ENCODE data around the gene GRB10.
"Not testable (repeated sequence)": the region's sequence is repeated elsewhere in the genome, so short reads cannot be mapped to it uniquely, and the experiment has no call there.

GRB10 gene

DNA sequence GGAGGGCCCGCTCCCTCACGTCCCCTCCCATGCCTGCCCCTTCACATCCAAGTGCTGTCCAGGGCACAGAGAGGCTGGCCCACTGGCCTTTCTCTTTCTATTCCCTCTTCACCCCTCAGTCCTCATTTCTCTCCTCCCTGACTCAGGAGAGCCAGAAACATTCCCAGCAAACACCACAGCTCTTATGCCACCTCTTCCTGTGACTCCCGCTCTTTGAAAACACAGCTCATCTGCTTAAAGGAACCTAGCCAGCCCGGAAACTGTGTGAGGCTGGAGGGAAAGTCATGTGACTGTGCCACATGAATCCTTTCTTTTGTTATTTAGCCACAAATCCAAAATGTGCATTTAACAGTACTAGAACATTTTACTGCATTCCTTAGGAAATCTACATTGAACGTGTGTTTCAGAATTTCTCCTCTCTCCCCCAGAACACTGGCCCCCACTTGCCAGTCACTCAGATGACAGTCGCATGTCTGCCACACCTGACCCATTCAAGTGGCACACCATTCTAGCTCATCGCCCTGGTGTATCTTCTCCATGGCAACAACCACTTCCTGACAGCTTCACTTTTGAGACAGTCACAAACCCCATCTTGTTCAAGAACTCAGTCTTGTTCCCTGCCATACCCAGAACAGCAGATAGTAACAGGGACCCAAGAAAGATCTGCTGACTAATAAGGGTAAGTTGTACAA lies 42.8 kb downstream of the GRB10 start:
- DNase-seq: peak; percentile 9

DNA sequence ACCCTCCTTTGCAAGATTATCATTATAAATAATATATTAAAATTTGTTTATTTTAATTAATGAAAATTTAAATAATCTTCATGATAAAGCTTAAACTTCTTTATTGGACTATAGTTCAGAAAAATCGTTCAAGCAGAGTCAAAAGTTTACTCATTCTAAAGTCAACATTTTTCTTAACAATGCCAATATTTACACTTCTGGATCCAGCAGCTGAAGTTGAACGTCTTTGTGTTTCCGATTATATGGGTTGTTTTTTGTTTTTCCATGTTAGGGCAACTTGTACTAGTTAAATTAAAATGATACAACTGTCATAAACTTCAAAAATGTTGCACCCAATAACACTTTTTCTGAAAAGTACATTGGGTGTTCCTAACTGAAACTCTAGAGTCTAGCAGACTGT lies 43.8 kb downstream of the GRB10 start:
- DNase-seq: no peak

DNA sequence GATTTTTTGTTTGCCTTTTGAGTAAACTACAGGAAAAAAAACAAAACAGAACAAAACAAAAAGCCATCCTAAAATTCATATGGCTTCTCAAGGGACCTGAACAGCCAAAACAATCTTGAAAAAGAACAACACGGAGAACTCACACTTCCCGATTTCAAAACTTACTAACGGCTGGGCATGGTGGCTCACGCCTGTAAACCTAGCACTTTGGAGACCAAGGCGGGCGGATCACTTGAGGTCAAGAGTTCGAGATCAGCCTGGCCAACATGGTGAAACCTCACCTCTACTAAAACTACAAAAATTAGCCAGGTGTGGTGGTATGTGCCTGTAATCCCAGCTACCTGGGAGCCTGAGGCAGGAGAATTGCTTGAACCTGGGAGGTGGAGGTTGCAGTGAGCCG lies 46.9 kb downstream of the GRB10 start:
- not testable (repeated sequence) for DNase-seq

DNA sequence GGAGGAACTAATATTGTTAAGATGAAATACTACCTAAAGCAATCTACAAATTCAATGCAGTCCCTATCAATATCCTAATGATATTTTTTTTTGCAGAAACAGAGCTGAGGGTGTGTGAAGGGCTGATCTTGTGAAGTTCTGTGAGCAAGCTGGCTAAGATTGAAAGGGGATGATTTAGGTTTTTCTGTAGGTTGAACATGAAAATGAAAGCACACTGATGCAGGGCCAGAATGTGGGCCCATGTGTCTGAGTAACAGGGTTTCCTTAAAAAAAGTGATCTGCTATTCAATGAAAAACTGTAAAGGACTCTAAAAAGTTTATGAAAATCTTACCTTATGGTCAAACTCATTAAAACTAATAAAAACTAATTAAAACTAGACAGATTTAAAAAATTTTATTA lies 47.4 kb downstream of the GRB10 start:
- no peak for DNase-seq

DNA sequence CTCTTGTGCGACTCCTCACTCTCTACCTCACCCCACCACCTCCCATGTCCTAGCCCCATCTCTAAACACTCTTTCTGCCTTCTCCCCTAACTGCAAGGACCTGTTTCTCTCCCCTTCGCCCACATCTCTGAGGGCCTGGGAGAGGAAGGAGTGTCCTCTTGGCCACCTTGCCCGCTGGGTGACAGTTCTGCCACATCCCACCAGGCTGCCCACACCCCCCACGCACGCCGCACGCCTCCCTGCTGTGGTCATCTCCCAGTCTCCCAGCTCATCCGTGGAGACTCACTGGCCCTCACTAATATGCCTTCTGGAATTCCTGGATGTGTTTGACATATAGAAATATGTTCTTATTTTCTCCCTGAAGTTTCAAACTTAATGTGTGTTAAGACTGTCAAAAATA lies 48.5 kb downstream of the GRB10 start:
- DNase-seq: no peak

DNA sequence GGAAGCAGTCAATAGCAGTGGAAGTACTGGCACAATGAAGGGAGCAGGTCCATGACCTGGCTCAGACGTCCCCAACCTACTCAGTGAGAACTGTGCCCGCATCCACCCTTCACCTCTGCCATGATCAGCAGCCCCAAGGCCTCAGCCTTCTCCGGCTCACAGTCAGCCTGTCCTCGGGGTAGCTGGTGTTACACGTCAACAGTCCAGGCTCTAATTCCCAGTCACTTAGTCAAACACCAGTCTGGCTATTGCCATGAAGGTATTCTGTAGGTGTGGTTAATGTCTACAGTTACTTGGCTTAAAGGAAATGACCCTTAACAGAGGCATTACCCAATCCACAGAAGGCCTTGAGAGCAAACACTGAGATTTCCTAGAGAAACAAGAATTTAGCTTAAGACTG lies 49.1 kb downstream of the GRB10 start:
- DNase-seq: no peak

DNA sequence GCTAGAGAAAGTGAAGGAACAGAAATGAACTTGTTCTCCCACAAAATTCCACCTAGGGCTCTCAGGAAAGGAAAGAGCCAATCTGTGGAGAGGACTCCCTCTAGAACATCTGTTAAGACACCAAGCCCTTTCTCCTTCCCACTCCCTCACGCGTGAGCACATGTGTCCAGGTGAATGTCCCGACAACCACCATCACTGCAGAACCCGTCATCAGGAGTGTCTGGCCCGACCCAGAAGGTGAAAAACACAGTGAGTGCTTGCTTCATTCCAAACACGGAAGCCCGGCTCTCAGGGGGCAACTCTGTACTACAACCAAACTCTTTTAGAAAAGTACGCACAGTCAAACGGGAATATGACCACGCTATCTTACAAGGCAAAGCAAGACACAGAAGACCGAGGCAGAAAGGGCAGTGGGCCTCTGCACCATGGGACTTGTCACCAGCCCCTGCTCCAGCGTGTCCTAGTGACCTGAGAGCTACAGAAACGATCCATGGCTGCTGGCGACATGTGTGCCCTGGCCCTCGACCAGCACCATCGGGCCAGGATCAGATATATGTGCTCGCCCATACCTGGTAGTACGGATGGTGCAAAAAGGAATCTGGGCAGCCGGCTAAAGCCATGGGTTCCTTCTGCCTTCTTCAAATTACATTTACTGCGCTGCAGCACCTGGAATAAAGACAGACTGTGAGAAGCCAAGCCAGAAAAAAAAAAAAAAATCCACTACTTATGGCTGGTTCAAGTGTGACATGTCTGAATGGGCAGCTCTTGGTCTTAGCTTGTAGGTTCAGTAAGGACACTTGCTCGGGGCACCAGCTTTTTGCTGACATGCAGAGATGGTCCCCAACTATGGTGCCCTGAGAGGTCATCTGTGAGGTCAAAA lies 50.8 kb downstream of the GRB10 start:
- DNase-seq: no peak

DNA sequence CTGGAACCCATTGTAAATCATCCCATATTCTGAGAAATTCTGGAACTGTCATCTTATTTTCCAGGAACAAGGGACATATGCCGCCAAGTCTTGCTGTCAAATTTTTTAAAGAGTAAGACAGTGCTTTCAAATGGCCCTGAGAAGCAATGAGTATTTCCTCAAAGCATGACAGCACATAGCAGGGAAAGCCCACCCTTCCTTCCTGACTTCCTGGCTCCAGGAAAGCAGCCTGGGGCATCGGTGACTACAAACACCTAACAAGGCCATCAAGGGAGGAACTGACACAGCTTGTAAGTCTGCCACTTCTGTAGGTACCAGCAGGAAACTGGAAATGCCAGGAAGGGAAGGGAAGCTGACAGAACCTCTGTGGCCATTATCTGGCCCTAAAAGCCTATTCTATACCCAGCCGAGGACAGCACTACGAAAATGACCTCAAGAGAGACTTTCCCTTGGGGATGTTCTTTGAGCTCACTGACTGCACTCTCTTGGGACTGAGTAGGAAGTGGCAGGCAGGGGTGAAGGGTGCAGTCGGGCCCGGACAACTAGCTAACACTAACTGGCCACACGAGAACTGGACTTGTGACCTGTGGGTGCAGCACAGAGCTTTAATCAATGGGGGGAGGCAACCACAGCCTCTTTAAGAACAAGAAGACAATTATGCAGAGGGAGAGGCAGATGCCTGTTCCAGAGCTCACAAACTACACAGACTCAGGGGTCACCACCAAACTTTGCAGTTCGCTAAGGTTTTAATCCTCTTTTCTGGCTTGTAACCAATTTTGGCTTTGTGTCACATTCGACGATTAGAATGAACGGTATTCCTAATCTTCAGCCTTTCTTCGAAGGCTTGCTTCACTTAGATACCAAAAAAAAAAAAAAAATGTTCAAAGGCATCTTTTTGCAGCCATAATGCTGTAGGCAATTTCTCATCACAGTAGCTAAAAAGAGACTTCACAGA lies 52.0 kb downstream of the GRB10 start:
- DNase-seq: no peak

DNA sequence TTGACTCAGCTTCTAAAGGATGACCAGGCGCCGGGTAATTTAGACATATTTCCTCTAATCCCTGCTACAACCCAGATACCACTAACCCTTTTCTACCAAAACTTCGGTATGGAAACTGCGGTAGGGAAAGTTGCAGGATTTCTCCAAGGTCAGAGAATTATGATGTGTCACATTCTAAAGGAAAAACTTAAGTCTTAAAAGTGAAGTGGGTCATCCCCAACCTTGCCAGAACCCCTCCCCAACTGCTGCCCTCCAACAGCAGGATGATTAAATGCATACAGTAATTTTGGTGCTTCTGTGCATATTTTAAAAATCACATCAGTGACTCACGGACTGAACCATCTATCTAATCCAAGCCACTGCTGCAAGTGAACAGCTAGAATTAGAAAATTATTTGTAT lies 52.7 kb downstream of the GRB10 start:
- no peak for DNase-seq

DNA sequence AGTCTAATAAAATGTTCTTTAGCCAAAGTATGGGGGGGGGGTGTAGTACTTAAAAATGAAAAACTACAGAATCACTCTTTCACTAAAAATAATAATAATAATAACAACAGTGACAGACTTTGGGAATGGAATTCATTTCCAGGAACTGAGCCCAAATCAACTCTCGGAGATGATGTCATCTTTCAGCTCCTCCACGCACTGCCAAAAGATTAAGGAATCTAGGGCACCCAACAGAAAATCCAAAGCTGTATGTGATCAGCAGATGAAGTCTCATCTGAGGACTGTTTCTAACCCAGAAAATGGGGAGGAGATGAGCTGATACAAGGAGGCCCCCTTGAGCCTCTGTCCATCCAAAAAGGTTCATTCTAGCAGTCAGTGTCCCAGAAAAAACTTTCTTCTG lies 54.5 kb downstream of the GRB10 start:
- no peak for DNase-seq

DNA sequence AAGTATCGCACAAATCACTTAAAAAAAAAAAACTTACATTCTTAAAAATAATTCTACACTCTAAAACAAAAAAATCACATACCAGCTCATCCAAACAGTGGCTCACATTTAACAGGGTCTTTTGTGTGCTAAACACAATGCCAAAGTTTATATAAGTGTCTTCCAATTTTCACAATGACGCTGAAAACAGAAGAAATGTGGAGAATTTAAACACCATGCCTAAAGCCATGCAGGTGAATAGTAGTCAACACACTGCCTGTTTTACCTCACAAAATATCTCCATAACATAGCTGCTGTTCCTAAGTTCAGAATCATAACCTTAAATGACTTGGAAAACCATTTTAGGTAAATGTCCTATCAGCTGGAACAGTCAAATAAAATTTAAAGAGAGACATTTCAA lies 55.0 kb downstream of the GRB10 start:
- DNase-seq: no peak

DNA sequence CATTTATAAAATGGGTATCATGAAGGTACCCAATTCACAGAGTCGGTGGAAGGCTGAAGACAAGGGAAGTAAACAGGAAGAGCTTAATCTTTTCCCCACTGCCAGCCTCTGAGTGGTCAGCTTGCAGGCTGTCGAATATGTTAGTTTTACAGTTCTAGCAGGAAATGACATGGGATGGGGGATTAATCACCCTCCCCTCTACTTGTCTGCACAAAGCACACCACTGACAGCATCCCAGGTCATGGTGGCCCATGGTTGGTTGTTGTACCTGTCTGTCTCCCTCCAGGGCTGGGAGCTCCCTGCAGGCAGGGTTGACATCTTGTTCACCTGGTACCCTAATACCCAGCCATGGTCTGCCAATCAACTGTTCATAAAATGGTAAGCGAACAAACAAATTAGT lies 55.6 kb downstream of the GRB10 start:
- DNase-seq: no peak

DNA sequence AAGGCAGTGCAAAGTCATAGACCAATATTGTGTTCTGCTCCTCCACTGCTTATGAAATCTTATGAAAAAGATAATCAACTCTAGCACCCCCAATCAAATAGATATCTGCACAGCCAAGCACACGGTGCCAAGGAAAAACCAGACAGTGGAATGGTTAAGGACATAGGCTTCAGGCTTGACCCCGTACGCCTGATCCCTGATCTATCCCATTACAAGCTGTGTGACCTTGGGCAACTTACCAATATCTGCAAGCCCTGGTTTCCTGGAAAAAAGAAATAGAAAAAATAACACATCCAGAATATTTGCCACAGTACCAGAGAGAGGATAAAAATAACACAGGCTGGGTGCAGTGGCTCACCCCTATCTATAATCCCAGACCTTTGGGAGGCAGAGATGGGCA lies 56.9 kb downstream of the GRB10 start:
- DNase-seq: no peak

DNA sequence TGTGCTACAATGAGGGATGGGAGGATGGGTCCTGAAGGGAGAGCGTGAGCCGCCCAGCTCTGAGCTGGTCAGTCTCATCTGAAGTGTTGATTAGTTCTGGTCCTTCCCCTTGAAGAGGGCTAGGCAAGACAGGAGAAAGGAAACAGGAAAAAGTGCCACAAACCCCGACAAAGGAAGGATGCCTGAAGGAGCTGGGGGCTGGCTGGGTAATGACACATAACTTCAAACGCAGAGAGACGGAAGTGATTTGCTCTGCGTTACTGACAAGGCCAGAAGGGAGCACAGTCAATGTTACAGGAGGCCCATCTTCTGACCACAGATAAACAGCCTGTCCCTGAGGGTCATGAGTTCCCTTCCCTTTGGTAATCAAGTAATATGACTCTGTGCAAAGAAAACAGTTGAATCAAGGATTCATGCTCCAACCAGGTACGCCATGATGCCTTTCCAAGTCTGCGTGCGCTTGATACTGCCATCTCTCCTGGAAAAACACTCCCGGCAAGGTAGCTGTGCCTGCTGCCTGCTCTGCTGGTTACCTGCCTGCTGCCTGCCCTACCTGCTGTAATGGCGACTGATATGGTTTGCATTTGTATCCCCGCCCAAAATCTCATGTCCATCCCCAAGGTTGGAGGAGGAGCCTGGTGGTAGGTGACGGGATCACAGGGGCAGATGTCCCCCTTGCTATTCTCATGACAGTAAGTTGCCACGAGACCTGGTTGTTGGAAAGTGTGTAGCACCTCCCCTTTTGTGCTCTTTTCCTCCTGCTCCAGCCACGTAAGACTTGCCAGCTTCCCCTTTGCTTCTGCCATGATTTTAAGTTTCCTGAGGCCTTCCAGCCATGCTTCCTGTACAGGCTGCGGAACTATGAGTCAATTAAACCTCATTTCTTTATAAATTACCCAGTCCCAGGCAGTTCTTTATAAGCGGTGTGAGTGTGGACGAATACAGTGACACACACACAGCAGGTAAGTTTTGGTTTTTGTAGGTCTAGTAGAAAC lies 57.9 kb downstream of the GRB10 start:
- no peak for DNase-seq

DNA sequence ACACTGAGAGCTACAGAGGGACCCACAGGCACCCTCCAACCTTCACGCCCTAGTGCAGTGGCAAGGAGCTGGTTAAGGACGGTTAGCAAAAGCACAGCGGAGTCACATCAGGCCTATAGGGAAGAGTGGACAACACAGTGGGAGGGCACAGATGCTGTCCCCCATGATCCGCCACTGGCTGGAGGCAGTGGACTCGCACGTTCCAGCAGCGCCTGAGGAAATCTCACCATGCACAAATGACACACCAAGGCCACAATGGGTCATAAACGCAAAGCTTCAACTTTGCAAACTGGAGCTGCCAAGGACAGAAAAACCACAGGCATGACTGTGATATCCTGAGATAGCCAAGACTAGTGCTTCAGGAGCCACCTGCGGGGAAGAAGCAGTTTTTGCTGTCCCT lies 58.8 kb downstream of the GRB10 start:
- no peak for DNase-seq

DNA sequence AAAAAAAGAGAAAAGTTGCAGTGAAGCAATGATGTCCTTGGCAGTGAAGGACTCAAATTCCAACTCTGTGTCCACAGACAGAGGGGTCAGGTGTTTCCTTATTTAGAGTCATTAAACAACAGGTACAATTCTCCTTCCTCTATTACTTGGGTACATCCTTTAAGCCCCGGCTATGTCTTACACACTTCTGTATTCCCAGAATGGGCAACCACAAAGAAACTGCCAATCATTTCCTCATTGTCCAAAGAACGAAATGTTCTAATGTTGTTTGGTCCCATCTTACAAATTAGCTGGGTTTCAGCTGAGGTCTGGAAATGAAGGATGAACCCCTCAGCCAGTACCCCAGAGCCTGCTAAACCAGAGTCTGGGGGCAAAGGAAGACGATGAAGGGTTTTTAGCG lies 59.5 kb downstream of the GRB10 start:
- DNase-seq: no peak

DNA sequence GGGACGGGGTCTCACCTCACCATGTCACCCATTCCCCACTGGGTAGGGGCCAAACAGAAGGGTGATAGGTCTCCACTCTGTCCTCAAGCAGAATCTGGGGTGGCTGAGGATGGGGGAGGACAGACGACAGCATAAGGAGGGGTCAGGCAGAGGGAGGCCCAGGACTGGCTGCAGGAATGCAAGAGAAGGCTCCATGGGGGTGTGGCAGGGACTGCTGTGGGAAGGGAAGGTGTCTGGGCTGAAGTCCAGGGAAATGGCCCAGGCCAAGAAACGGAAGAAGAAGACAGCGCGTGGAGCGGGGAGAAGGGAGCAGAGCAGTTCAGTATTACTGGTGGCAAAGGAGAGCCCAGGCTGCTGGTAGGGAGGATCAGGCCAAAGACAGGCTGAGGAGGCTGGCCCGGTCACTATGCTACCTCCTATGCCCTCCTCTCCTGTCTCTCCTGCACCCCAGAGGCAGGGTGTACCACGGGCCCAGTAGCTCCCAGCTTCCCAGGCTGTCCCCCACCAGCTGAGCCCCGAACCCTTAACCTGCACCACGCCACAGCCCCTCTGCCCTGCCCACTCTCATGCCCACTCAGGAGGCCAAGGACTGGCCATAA lies 60.9 kb downstream of the GRB10 start:
- no peak for DNase-seq

DNA sequence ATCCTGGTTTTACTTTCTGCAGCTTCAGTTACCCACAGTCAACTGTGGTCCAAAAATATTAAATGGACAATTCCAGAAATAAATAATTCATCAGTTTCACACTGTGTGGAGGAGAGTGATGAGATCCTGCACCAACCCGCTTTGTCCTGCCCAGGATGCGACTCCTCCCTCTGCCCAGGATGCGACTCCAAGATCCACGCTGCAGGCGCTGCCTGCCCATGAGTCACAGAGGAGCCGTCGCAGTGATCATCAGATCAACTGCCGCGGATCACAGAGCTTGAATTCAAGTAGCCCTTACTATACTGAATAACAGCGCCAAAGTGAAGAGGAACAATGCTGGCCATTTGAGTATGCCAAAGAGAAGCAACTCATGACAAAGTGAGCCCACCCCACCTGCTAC lies 61.5 kb downstream of the GRB10 start:
- DNase-seq: no peak

DNA sequence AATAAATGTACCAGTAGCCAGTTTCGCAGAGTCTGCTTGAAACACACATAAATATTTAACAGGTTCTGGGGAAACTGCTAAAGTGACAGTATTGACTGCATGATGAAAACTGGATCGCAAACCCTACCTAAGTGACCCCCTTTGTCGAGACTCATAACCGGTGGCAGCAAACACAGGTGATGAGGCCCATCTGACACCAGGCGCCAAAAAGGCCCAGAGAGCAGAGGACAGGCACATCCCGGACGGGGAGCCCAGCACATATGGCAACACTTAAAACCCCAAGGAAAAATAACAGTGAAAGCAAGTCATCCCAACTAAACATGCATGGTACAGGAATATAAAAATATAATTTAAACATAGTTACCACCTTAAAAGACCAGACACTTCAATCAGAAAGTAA lies 62.4 kb downstream of the GRB10 start:
- no peak for DNase-seq

DNA sequence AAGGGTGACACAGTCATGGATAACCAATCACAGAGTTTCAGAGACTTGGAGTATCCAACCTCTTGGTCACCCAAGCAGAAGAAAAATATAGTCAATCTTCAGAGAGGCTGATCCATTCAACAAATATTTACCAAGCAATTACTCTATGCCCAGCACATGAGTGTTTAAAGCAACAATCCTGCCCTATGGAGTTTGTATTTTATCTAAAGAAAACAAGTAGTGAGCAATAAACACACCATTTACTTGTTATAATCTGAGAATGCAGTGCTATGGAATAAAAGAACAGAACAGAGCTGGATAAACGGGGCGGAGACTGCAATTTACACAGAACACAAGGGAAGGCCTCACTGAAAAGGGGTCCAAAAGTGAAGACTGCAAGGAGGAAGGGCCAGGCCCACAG lies 63.8 kb downstream of the GRB10 start:
- no peak for DNase-seq

DNA sequence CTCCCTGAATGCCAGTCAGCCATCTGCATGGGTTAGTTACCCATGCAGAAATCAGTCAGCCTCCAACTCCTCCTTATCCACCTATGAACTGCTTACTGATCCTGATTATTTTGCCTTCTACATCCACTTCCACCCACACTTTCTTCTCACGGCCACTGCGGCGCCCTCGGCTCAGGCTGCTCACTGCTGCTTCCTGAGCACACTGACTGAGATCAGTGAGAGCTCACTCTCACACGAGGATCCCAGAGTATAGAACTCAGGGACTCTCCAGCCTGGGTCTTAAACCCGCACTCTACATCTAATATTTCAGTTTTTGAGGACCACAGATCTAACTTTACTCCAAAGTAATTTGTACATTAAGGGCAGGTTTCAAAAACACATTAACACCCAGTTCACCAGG lies 64.4 kb downstream of the GRB10 start:
- DNase-seq: no peak

DNA sequence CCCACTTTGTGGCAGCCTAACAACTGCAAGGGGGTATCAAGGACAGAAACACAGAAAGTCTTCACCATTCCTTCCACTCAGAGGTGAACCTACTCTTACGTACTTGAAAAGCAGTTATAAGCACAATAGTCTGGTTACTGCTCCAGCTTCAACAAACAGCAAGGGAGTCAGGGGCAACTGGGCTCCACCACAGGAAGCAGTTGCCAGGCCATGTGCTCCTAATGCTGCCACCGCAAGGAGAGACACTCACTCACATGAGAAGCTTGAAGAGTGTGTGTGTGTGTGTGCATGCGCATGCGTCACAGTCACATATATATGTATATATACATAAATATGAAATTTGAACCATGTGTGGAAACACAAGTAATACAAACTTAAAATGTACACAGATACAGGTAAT lies 65.5 kb downstream of the GRB10 start:
- DNase-seq: no peak
